CD4-positive, alpha-beta T cell treated with Interferon alpha-2 for 1 hour (primary cell): ENCODE results near the gene ABI1.

ENCODE experiments used
- DNase-seq, 2 donors: peaks; one replicate each; pipeline ENCODE4 v3.0.0-alpha.2; 2020 to 2022

Gene ABI1

GRCh38 chr10:26755443-26755903 lies 105.3 kb downstream of the ABI1 start:
- DNase-seq: no peak

DNA sequence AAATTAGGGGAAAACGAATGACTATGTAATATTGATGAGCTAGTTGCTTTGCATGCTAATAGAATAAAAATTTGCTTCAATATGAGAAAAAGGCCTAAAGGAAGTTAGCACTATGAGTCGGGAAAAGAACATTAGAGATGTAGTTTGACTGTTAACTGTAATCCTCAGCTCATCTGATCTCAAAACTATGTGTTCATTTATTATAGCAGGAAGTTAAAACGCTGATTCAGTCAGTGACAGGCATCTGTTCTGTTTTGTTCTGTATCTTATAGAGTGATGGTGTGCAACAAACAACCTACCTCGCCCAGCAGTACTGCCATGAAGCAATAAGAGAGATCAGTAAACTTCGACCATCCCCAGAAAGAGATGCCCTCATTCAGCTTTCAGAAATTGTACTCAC lies 114.7 kb downstream of the ABI1 start:
- DNase-seq: no peak

DNA sequence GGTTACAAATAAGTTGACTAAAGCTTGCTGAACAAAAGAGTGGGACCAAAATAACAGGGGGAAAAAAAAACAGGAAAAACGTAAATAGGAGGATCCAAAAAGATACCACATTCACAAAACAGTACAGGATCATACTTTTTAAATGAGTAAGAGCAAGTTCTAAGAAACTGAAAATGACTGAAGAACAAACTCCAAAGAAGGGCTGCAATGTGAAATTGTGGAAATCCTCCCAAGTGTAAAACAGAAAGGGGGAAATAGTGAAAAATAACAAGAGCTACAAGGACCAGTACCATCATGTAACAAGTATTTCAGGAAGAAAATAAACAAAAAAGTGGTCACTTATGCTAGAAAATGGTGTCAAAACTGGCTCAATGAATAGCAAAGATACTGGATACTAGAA lies 116.9 kb downstream of the ABI1 start:
- DNase-seq: no peak

DNA sequence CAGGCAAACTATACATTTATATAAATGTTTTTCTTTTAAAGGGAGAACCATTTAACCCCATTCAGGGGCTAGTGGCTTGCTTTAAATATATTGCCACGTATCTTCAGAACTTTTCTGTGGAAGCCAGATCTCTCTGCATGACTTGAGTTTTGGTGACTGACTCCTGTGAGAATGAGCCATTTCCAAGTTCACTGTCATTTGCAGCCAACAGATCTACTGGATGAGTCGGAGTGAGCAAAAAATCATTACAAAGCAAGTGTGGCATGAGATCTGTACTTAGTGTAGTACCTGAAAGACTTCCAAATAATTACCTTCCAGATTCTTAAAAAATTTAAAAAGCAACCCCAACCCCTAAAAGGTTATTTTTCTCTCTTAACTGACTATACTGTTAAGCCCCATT lies 117.7 kb downstream of the ABI1 start:
- DNase-seq: no peak

DNA sequence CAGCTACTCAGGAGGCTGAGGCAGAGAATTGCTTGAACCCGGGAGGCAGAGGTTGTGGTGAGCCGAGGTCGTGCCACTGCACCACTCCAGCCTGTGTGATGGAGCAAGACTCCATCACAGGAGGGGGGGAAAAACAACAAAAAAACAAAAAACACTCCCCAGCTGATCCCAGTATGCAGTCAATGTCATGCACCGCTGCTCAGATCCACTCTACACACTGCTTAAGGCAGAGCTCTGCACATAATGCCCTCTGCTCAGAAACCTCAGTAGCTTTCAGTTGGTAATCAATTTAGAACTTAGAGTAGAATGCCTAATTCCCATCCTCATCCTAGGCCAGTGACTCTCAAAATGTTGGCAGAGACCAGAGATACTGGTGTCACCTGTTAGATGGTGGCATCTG lies 119.4 kb downstream of the ABI1 start:
- DNase-seq: no peak

DNA sequence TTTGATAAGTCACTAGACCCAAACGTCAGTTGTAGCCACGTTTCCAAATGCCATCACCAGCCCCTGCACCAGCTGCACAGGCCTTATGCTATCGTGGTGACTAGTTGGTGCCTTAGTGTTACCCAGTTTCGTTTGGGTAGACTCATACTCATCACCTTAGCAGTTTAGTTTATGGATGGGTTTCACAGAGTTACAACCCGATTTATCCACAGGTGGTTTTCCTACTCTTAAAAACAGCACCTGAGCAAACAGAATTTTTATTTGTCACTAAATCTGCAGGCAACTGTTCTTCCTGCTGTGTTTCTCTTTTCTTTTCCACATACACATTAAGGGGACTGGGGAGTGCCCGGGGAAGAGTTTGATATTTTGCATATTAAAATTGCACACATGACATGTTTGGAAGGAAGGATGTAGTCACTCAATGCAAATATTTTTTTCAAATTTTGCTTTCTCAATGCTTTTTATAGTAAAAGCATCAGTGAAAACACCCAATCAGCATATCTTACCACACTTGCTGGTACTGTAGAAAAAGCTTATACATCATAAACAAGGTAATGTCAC lies 121.6 kb downstream of the ABI1 start:
- DNase-seq: peak in 1 of 2 donors; percentile 23

GRCh38 chr10:26738301-26738911 lies 122.4 kb downstream of the ABI1 start:
- DNase-seq: peak in 1 of 2 donors; percentile 14

DNA sequence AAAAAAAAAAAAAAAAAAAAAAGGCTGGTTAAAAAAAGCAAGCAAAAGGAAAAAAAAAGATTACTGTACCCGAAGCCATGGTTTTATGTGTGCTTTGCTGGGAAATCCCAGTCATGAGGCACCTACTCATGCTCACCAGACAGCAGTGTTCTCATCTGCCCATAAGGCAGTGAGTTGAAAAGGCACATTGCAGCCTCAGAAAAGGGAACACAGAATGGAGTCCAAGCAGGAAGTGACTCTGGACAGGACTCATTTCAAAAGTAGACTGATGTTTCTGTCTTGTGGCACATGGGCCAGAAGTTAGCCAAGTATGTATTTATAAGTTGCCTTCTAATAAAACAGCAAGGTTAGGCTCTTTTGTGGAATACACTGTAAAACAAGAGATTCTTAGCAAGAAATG lies 123.0 kb downstream of the ABI1 start:
- peak; percentile 44 to 54 for DNase-seq

DNA sequence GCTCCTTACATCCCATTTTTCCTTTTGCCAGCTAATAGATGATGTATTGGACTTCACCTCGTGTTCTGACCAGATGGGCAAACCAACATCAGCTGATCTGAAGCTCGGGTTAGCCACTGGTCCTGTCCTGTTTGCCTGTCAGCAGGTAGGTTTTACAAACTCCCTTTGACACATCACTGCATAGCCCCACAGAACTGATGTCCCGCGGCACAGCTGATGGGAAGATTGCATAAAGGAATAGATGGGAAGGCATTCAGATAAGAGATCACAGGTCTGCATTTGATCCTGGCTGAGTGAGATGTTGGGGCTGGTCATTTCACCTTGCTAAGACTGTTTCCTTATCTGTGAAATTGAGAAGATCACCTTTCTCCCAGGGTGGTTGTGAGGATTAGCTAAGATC lies 125.3 kb downstream of the ABI1 start:
- DNase-seq: no peak

GRCh38 chr10:26733750-26734568 lies 126.8 kb downstream of the ABI1 start:
- no peak for DNase-seq

DNA sequence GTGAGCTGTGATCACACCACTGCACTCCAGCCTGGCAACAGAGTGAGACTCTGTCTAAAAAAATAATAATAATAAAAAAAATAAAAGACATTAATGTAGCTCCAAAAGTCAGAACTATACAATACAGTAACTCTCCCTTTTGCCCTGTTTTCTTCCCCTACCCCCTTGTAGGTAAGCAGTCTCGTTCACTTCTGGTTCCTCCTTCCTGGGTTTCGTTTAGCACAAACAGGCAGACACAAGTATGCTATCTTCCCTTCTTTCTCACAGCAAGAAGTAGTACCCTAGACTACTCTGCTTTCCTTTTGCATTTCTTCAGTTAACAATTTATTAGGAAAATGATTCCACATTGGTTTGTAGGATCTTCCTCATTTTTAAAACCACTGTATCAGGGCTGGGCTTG lies 130.2 kb downstream of the ABI1 start:
- DNase-seq: no peak

DNA sequence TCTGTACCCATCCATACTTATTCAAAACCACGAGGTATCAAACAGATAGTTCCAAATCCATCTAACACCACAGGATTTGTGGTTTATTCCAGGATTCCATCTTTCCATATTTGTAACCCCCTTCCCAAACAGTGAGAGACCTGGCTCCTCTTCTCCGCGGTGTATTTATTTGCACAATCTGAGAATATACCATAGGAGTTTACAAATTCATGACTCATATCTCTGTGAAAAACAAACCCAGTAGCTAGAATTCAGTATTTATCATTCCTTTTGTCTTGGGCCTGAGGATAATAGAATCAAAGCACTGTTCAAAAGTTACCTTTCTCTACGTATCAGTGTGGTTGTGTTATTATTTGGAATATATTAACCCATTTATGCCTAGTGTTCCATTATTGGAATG lies 131.4 kb downstream of the ABI1 start:
- DNase-seq: no peak

GRCh38 chr10:26728957-26729356 lies 131.8 kb downstream of the ABI1 start:
- no peak for DNase-seq

- no peak for DNase-seq
These were observed 133.8 kb downstream of the ABI1 start for GRCh38 chr10:26727005-26727404.

GRCh38 chr10:26725837-26726727 lies 134.7 kb downstream of the ABI1 start:
- peak; percentile 52 to 59 for DNase-seq

DNA sequence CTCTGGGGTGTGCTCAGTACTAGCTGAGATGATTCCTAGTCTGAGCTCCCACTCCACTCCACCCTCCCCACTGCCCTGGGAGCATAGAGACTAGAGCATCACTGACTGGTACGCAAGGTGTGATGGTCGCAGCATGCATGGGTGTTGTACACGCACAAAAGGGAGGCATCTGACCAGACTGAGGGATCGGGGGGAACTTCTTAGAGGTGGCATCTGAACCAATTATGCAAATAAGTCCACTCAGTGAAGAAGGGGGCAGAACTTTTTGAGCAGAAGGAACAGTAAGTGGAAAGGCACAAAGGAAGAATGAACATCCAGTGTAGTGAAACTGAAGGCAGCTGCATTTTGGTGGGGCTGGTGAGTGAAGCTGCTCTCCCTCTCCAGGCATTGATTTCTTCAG lies 137.7 kb downstream of the ABI1 start:
- DNase-seq: no peak

- DNase-seq: peak; percentile 16 to 65
These were observed 139.2 kb downstream of the ABI1 start for GRCh38 chr10:26721561-26721960.

GRCh38 chr10:26717476-26717875 lies 143.3 kb downstream of the ABI1 start:
- DNase-seq: no peak

DNA sequence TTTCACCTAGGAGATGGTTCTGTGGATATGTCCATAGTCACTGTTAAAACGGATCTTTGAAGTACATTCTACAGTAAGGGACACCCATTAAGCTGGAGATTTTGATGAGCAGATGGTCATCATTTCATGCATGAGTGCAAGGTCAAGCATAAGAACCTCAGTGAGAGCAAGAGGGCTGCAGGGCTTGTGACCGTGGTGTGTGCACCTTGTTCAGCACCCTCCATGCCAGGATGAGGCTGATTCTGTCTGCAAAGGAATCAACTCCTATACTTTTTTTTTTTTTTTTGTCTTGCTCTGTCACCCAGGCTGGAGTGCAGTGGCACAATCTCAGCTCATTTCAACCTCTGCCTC lies 145.6 kb downstream of the ABI1 start:
- DNase-seq: no peak

GRCh38 chr10:26714415-26715136 lies 146.2 kb downstream of the ABI1 start:
- DNase-seq: no peak

GRCh38 chr10:26711324-26711723 lies 149.4 kb downstream of the ABI1 start:
- no peak for DNase-seq

DNA sequence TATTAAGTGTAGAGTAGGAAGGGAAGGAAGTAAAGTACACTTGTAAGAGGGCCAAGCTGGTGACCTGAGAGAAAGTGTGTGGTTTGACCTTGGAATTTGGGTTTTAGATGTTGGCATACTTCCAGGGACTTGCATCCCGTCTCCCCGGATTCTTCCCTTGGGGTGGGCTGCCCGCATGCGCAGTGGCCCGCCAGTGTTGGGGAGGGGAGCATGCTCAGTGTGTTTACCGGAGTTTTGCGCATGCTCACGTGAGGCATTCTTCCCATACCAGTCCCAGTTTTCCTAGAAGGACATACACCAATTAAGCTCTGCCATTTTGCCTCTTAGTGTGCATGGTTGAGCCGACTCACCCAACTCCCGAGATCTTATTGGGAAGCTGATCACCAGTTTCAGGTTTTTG lies 153.8 kb downstream of the ABI1 start:
- DNase-seq: no peak

GRCh38 chr10:26706206-26706605 lies 154.6 kb downstream of the ABI1 start:
- no peak for DNase-seq
